HG03439 (cell line): ENCODE data around the gene MS4A8.
A peak's percentile ranks its signal among the peaks of the same experiment; 100 is the strongest.
"Not testable (repeated sequence)": the region's sequence is repeated elsewhere in the genome, so short reads cannot be mapped to it uniquely, and the experiment has no call there.

Experiments
- ATAC-seq: cut with Tn5 transposase; IDR thresholded peaks from one replicate; pipeline ENCODE4 v1.9.1; 2021; ENCODE audit warnings: mild to moderate bottlenecking, moderate library complexity; ENCODE audit not compliant: unreplicated experiment

MS4A8 gene

GRCh38 chr11:60699284-60699691 is at the start of gene MS4A8:
MS4A8 (plus strand) TSS chr11:60699612; CDS start chr11:60700861, 1,249 bp downstream.
- ATAC-seq, result no peak

- ATAC-seq, result no peak
These were observed 41.5 kb upstream of the MS4A8 start for GRCh38 chr11:60657888-60658287.

DNA sequence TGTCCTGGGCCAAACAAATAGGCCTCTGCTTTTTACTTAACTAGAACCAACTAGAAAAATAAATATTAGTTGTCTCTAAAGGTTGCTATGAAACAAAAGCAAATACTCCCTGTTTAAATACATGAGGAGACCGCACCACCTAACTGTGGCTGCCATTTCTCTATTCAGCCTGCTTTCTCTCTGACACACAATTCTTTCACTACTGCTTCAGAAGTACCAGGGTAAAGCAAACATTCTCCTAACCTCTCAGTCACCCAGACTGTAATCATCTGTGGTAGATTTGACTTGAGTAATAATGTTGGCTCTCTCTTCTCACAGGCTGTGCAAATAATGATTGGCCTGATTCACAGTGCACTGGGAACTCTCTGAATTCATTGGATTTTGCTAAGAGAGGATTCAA is 41.0 kb upstream of the MS4A8 start:
- ATAC-seq, result no peak

GRCh38 chr11:60672255-60672654 is 27.2 kb upstream of the MS4A8 start:
- ATAC-seq, result no peak

- ATAC-seq, result not testable (repeated sequence)
These were observed 21.2 kb upstream of the MS4A8 start for GRCh38 chr11:60678231-60678630.

DNA sequence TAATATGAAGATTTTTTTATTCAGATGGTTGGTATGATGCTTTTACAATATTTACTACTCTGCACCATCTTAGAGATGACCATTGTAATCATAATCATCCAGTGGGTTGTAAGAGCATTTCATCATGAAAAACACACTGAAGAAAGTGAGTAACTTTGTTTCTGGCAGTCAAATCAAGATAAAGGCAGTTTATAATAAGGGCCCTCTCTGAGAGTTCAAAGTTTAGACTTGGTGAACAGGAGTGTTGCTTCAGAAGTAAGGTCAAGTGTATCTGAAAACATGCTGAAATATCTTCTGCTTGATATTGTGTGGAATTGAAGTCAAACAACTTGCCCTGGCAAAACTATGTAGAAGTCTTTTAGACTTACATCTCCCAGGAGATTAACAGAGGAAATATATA is 19.5 kb upstream of the MS4A8 start:
- no peak for ATAC-seq

DNA sequence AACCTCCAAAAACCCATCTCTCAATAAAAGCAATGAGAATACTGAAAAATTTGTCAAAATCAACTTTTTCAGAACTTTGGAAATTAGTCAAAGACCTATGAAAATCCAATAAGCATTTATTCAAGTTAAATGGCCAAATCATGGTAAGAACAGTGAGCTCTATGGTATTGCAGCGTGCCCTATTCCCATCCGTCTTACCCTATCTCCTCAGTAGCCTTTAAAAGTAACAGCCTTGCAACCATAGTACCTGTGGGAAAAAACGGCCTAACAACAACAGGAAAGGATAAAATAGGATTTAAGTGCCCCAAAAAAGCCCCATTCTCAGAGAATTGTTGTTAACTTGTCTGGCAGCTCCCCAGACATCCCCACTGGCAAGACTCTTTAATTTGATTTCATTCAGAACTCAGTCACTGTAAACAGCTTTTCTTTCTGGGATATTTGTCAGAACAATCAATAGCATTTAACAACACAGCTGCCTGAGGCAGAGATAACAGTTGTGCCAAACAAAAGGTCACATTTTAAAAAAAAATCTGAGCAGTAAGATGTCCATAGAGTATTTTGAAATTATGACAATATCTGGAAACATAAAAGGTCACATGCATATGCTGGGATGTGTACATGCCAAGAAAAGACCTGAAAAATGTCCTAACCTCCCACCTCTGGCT is 18.8 kb upstream of the MS4A8 start:
- ATAC-seq, result no peak

DNA sequence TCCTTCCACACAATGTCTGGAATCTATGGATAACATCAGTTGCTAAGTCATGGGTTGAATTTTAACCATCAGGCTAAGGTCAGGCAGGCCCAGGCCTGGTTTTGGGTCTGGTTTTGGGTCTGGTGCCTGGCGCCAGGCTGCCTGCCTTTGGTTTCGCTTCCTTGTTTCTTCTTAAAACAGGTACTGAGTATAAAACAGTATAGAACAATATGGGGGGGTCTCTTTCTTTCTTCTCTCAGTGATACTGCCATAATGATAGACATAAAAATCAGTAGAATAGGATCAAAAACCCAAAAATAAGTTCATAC is 14.9 kb upstream of the MS4A8 start:
- not testable (repeated sequence) for ATAC-seq

- ATAC-seq, result no peak
These were observed 7.8 kb upstream of the MS4A8 start for GRCh38 chr11:60691661-60692060.

GRCh38 chr11:60699936-60700335 is 524 bp downstream of the MS4A8 start:
- no peak for ATAC-seq

DNA sequence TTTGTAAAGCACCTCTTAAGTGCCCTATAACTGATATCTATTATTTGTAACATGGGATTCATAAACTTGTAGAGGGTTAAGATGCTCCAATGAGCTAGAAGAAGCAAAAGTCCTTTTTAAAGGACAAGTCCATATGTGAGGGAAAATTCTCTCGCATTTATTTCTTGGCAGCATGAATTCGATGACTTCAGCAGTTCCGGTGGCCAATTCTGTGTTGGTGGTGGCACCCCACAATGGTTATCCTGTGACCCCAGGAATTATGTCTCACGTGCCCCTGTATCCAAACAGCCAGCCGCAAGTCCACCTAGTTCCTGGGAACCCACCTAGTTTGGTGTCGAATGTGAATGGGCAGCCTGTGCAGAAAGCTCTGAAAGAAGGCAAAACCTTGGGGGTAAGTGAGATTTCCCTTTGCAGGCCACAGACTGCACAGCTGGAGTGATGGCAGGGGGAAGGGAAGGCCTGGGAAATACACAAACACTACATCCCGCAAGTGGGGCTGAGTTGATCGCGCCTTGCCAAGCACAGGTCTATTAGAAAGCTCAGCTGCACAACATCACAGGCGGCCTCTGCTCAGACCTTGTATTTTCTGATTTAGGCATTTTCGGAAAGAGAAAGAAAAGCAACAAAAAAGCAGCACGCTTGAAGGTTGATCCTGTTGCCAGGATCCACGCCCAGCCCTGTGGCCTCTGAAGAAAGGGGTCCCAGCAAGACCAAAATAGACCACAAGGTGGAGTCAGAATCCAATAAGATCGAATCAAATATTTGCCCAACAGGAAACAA is 1.5 kb downstream of the MS4A8 start:
- ATAC-seq, result no peak

DNA sequence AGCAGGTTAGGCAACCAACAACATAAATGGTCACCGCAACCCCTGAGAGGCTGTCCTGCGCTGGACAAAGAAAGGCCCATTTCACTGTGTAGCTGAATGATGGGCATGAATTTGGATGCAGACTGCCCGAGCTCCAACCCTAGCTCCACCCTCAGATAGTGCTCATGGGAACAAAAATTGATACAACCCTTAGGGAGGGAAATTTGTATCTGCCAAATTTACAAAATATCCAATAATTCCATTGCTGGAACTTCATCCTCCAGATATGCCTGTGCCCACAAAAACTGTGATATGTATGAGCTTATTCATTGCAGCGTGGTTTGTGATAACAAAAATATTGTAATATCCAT is 2.0 kb downstream of the MS4A8 start:
- no peak for ATAC-seq

DNA sequence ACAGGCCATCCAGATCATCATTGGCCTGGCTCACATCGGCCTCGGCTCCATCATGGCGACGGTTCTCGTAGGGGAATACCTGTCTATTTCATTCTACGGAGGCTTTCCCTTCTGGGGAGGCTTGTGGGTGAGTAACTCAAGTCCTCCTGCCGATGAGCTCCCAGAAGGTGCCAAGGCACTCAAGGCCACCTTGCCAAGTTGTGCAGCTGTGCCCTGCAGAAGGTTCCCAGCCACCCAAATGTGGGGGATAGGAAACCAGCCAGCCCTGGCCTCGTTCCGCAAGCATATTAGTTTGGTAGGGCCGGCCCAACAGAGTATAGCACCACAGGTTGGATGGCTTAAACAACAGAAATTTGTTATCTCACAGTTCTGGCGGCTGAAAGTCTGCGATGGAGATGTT is 4.0 kb downstream of the MS4A8 start:
- no peak for ATAC-seq

- ATAC-seq, result no peak
These were observed 6.5 kb downstream of the MS4A8 start for GRCh38 chr11:60705895-60706294.

DNA sequence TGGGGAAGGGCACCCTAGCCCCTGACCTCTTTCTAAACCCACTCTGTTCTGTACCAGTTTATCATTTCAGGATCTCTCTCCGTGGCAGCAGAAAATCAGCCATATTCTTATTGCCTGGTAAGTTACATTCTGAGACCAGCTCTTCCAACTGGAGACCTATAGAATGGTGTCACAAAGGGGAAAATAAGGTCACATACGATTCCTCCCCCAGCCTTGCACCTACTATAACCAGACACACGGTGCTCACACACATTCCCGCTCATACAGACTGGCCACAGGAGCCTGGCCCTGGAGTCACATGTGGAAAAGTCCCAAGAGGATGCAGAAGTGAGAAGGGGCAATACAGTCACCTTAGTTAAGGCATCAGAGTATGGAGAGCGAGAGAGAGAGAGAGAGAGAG is 7.5 kb downstream of the MS4A8 start:
- no peak for ATAC-seq

DNA sequence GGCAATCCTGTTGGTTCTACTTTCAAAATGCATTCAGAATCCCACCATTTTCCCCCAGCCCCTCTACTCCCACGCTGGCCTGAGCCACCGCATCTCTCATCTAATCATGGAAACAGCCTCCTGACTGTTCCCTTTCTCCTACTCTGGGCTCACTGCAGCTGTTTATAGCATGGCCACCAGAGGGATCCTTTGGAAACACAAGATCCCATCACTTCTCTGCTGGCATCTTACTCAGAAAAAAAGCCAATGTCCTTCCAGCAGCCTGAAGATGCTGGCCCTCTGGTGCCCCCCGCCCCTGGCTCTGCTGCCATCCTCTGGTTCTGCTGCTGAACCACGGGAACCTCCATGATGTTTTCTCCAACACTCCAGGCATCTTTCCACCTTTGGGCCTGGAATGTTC is 11.1 kb downstream of the MS4A8 start:
- no peak for ATAC-seq

- no peak for ATAC-seq
These were observed 11.9 kb downstream of the MS4A8 start for GRCh38 chr11:60711276-60711675.

DNA sequence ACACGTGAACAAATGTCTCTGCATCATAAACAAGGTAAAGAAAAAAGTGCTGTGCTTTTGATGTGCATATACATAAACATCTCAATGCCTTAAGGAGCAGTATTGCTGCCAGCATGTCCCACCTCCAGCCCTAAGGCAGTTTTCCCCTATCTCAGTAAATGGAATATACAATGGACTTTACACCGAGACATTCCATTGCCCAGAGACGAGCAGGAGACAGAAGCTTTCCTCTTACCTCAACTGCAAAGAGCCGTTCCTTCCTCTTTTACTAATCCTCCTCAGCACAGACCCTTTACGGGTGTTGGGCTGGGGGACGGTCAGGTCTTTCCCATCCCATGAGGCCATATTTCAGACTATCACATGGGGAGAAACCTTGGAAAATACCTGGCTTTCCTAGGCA is 14.0 kb downstream of the MS4A8 start:
- ATAC-seq, result not testable (repeated sequence)

GRCh38 chr11:60717956-60718355 is 18.5 kb downstream of the MS4A8 start:
- ATAC-seq, result peak; percentile 51

DNA sequence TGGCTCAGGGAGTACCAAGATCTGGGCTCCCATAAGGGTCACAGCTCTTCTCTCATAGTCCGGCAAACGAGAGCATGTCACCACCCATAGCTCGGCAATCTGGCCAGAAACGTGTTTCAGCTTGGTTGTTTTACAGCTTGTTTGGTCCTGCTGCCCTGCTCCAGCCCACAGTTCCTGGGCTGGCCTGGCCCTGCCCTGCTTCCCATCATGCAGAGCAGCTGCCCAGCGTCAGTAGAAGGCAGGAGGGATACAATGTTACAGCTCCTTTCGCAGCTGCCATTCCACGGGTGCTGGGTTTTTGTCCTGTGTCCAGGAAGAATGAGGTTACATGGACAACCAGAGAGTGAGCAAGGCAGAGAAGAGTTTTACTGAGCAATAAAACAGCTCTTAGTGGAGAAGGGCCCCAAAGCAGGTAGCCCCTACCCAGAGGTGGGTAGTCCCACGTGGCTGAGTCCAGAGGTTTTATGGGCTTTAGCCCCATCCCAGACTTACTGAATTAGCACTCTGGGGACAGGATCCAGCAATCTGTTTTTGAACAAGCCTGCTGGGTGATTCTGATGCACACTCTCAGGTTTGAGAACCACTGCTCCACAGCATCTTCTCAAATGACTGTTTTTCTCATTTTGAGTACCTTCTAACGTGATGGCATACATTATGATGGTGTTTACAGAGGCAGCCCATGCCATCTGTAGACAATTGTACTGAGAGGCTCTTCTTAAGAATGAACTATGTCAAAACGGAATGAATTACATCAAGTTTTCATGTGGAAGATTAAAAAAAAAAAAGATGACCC is 19.3 kb downstream of the MS4A8 start:
- ATAC-seq, result no peak

DNA sequence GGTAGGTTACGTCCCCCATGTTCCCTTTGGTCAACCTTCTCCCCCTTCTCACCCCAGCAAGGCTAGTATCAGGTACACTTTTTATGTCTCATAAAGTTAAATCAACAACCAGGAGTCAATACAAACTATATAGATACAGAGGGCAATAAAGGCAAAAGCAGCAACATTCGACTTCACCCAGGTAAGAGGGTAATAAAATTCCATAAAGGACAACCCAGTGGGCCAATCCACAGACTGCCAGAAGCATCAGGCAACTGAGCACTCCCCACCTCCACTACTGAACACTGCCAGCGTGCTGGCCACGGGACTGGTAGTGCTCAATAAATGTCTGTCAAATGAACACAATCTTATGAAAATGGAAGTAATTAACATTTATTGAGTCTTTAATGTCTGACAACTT is 20.0 kb downstream of the MS4A8 start:
- ATAC-seq, result no peak

GRCh38 chr11:60720460-60720859 is 21.0 kb downstream of the MS4A8 start:
- ATAC-seq, result no peak
